Measurements from ENCODE around the gene SEMG2. TPM values are rescaled to one million over a fixed set of nuclear protein-coding genes. Genes with fewer than 3 reads are reported as not detected.

The SEMG2 gene
- not detected in 2 replicates for total RNA-seq

GRCh38 chr20:45221076-45221475 lies at the start of gene SEMG2:
SEMG2 (plus strand) TSS chr20:45221373; CDS start chr20:45221390, 17 bp downstream.

GRCh38 chr20:45174434-45175364 lies 46.5 kb upstream of the SEMG2 start, which contains the start of gene PI3:
PI3 (plus strand) TSS chr20:45174902; CDS start chr20:45174923, 21 bp downstream.

GRCh38 chr20:45206725-45207124 lies 14.4 kb upstream of the SEMG2 start, which contains the start of gene SEMG1:
SEMG1 (plus strand) TSS chr20:45207033; CDS start chr20:45207054, 21 bp downstream.

GRCh38 chr20:45254383-45255262 lies 33.5 kb downstream of the SEMG2 start, which contains the start of gene SLPI:
SLPI (minus strand) TSS chr20:45254564; CDS start chr20:45254543, 21 bp downstream.

Other genes with a start within 250 kb of the SEMG2 start
- gene KCNS1, start 120.2 kb upstream of the SEMG2 start, total RNA-seq, result 0.99 and 1.5 TPM in 2 replicates
- 0.56 and 1.2 TPM in 2 replicates for gene WFDC5, start 106.2 kb upstream of the SEMG2 start, total RNA-seq
- not detected in 2 replicates for gene WFDC12, start 96.9 kb upstream of the SEMG2 start, total RNA-seq
- gene PI3, start 46.5 kb upstream of the SEMG2 start, total RNA-seq, result 53.8 and 117 TPM in 2 replicates
- gene SEMG1, start 14.3 kb upstream of the SEMG2 start, total RNA-seq, result not detected in 2 replicates
- 466 and 502 TPM in 2 replicates for gene SLPI, start 33.2 kb downstream of the SEMG2 start, total RNA-seq
- gene RBPJL, start 85.5 kb downstream of the SEMG2 start, total RNA-seq, result not detected in 2 replicates
- gene MATN4, start 86.9 kb downstream of the SEMG2 start, total RNA-seq, result 0.05 TPM in 1 of 2 replicates, not detected in the other
- gene SDC4, start 127.1 kb downstream of the SEMG2 start, total RNA-seq, result 226 and 235 TPM in 2 replicates
- gene SYS1, start 141.8 kb downstream of the SEMG2 start, total RNA-seq, result 18.8 and 26.3 TPM in 2 replicates
- gene TP53TG5, start 157.0 kb downstream of the SEMG2 start, total RNA-seq, result not detected in 2 replicates
- gene DBNDD2, start 186.9 kb downstream of the SEMG2 start, total RNA-seq, result 28.2 and 28.3 TPM in 2 replicates
- 43.3 and 68.6 TPM in 2 replicates for gene PIGT, start 194.8 kb downstream of the SEMG2 start, total RNA-seq
- 1.3 and 4.9 TPM in 2 replicates for gene WFDC2, start 248.4 kb downstream of the SEMG2 start, total RNA-seq

All from airway epithelial cell (primary cell).